ENCODE measurements around the gene RPS29. TPM values are rescaled to one million over a fixed set of nuclear protein-coding genes. Genes with fewer than 3 reads are reported as not detected.

The RPS29 gene
- polyA plus RNA-seq, 2 of the 4 experiments (the other 2 are of a cell fraction): 3,539 to 3,909 TPM

DNA sequence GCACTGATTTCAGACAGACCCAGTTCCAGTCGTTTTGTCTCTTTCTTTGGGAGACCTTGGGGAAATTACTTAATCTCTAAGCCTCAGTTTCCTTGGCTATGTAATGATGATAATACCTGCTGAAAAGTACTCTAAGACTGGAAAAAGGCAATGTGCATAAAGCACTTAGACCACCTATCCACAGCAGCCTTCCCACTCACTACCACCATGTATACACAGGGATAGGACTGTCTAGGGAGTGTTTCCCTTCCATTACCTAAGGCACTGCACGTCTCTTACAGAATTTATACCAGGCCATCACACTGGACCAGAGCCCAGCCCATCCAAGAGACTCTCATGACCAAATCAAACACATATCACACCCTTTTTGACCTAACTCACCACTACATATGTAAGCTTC, 6.3 kb downstream of the RPS29 start:
- Histone ChIP-seq H3K4me3 (no peak overlapping the region), H3K4me2 (no peak overlapping the region), H3K9me3 (no peaks in the 10 kb centered on the region), H3K4me1 (peaks cover 30% of the 10 kb centered on the region), H3K27ac (no peak overlapping the region)
- ChIA-PET POLR2A (interaction anchor here (0.6 kb wide), 1 partner anchor 258 kb away, joined by 4 read pairs; no protein-coding TSS in a partner anchor), CTCF (interaction anchor here (0.7 to 0.8 kb wide), 2 partner anchors 29 to 83 kb away, joined by 3 read pairs; no protein-coding TSS in a partner anchor)
- FAIRE-seq: no peak
- no peak for DNase-seq (ENCODE audit: low read depth in 1 of 2, low spot score in 1 of 2)
- WGBS (ENCODE audit: missing lambda C conversion rate): 91% methylated on average over 2 of the region's 2 CpGs
- TF ChIP-seq RFX5 (IDR thresholded peaks at IDR 0.05): no peak
- TF ChIP-seq ZNF302 (CRISPR knock-in tag; IDR thresholded peaks at IDR 0.05): no peak
- no peak for TF ChIP-seq CEBPB (IDR thresholded peaks at IDR 0.05)
- TF ChIP-seq HOXB5 (CRISPR knock-in tag; IDR thresholded peaks at IDR 0.05): no peak
- no peak for TF ChIP-seq KDM1A (IDR thresholded peaks at IDR 0.05; ENCODE audit: low read depth)
- TF ChIP-seq FOSL2 (IDR thresholded peaks at IDR 0.05): no peak
- TF ChIP-seq FOSL2 (CRISPR knock-in tag; IDR thresholded peaks at IDR 0.05): no peak
- no peak for TF ChIP-seq CBX8 (IDR thresholded peaks at IDR 0.05)
- TF ChIP-seq JUNB (IDR thresholded peaks at IDR 0.05): no peak
- no peak for TF ChIP-seq PHF8 (IDR thresholded peaks at IDR 0.05; ENCODE audit: borderline replicate concordance, low read depth)
- TF ChIP-seq FOXS1 (CRISPR knock-in tag; IDR thresholded peaks at IDR 0.05): no peak
- TF ChIP-seq EHMT2 (IDR thresholded peaks at IDR 0.05; ENCODE audit: low read depth): no peak
- no peak for TF ChIP-seq POLR2A (IDR thresholded peaks at IDR 0.05; ENCODE audit: low read length)
- TF ChIP-seq ELK1 (IDR thresholded peaks at IDR 0.05; ENCODE audit: low read depth, low read length): no peak
- no peak for TF ChIP-seq CHD4 (IDR thresholded peaks at IDR 0.05; ENCODE audit: borderline replicate concordance)
- no peak for TF ChIP-seq TP53 (CRISPR knock-in tag; IDR thresholded peaks at IDR 0.05)
- no peak for TF ChIP-seq ZSCAN20 (CRISPR knock-in tag; IDR thresholded peaks at IDR 0.05)
- TF ChIP-seq POLR2AphosphoS2 (conservative IDR thresholded peaks at IDR 0.05; ENCODE audit: low read length): no peak
- peak; percentile 28 to 48; a peak in 5 of 6 replicates for ATAC-seq

GRCh38 chr14:49578141-49578540, 8.0 kb downstream of the RPS29 start:
- Histone ChIP-seq H3K4me2 (no peak overlapping the region), H3K9me3 (no peaks in the 10 kb centered on the region), H3K27ac (no peak overlapping the region), H3K4me3 (no peak overlapping the region), H3K4me1 (peaks cover 15% of the 10 kb centered on the region; the same call in 2 of the 3 replicates)
- TF ChIP-seq FOSB (CRISPR knock-in tag; IDR thresholded peaks at IDR 0.05) (no peak), TP53 (CRISPR knock-in tag; IDR thresholded peaks at IDR 0.05) (no peak), FOSL2 (IDR thresholded peaks at IDR 0.05) (no peak), FOSL2 (CRISPR knock-in tag; IDR thresholded peaks at IDR 0.05) (no peak)
- ChIA-PET POLR2A (no interaction called here), CTCF (interaction anchor here (1.3 kb wide), 1 partner anchor 9 kb away, joined by 4 read pairs; no protein-coding TSS in a partner anchor)
- FAIRE-seq: no peak
- ATAC-seq: no peak
- 89% methylated on average over 1 of the region's 1 CpG for whole genome bisulfite sequencing (ENCODE audit: missing lambda C conversion rate)
- no peak for DNase-seq (ENCODE audit: low read depth in 1 of 2, low spot score in 1 of 2)

GRCh38 chr14:49574038-49574437, 12.1 kb downstream of the RPS29 start:
- Histone ChIP-seq H3K4me3 (no peak overlapping the region), H3K9me3 (no peaks in the 10 kb centered on the region), H3K4me1 (no peaks in the 10 kb centered on the region), H3K4me2 (no peak overlapping the region), H3K27ac (no peak overlapping the region)
- WGBS (ENCODE audit: missing lambda C conversion rate): 95% methylated on average over 5 of the region's 5 CpGs
- DNase-seq (ENCODE audit: low read depth in 1 of 2, low spot score in 1 of 2) (no peak), FAIRE-seq (no peak), ATAC-seq (no peak)
- POLR2A ChIA-PET: no interaction called here
- CTCF ChIA-PET: interaction anchor here (1.1 kb wide), 1 partner anchor 12 kb away, joined by 4 read pairs; the partner anchor contains the start of gene RPS29
- TF ChIP-seq EHF (CRISPR knock-in tag; IDR thresholded peaks at IDR 0.05): no peak
- TF ChIP-seq MAFK (IDR thresholded peaks at IDR 0.05; ENCODE audit: partially characterized antibody): peak; percentile 18

DNA sequence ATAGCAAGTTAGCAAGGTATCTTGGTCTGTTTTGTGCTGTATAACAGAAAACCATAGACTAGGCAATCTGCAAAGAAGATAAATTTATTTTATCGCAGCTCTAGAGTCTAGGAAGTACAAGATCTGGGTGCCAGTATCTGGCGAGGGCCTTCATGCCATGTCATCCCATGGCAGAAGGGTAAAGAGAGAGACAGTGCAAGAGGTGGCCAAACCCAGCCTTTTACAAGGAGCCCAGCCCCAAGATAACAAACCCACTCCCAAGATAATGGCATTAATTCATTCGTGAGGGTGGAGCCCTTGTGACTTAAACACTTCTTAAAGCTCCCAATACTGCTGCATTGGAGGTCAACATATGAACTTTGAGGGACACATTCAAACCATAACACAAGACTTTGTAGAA, 16.9 kb downstream of the RPS29 start:
- Histone ChIP-seq H3K9me3 (no peaks in the 10 kb centered on the region), H3K27ac (no peak overlapping the region), H3K4me3 (no peak overlapping the region), H3K4me1 (no peaks in the 10 kb centered on the region), H3K4me2 (no peak overlapping the region)
- FAIRE-seq: no peak
- 88% methylated on average over 3 of the region's 3 CpGs for WGBS (ENCODE audit: missing lambda C conversion rate)
- POLR2A ChIA-PET: no interaction called here
- no peak for ATAC-seq
- CTCF ChIA-PET: interaction anchor here (1.0 kb wide), 1 partner anchor 10 kb away, joined by 4 read pairs; no protein-coding TSS in a partner anchor
- DNase-seq (ENCODE audit: low read depth in 1 of 2, low spot score in 1 of 2): no peak
- TF ChIP-seq EHMT2 (IDR thresholded peaks at IDR 0.05; ENCODE audit: low read depth) (no peak), FOSL2 (IDR thresholded peaks at IDR 0.05) (no peak), FOSL2 (CRISPR knock-in tag; IDR thresholded peaks at IDR 0.05) (no peak), RARB (CRISPR knock-in tag; IDR thresholded peaks at IDR 0.05) (no peak), EP300 (IDR thresholded peaks at IDR 0.05) (no peak), NFE2L2 (conservative IDR thresholded peaks at IDR 0.05; ENCODE audit: low read length) (no peak)
- TF ChIP-seq, protein P1, sequence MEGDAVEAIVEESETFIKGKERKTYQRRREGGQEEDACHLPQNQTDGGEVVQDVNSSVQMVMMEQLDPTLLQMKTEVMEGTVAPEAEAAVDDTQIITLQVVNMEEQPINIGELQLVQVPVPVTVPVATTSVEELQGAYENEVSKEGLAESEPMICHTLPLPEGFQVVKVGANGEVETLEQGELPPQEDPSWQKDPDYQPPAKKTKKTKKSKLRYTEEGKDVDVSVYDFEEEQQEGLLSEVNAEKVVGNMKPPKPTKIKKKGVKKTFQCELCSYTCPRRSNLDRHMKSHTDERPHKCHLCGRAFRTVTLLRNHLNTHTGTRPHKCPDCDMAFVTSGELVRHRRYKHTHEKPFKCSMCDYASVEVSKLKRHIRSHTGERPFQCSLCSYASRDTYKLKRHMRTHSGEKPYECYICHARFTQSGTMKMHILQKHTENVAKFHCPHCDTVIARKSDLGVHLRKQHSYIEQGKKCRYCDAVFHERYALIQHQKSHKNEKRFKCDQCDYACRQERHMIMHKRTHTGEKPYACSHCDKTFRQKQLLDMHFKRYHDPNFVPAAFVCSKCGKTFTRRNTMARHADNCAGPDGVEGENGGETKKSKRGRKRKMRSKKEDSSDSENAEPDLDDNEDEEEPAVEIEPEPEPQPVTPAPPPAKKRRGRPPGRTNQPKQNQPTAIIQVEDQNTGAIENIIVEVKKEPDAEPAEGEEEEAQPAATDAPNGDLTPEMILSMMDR (IDR thresholded peaks at IDR 0.05): no peak
